HL-60/S4 (cell line): ENCODE results near the gene CFAP251.
"Not testable (repeated sequence)": the region's sequence is repeated elsewhere in the genome, so short reads cannot be mapped to it uniquely, and the experiment has no call there.

Experiments used
- in situ Hi-C: fragments of 300-500 bp; cut with MboI; formaldehyde crosslinking; loops from 2 replicates; pipeline ENCODE4 v1.14.3; 2022; ENCODE audit warnings: low sequenced_read_pairs

Gene CFAP251

GRCh38 chr12:121905746-121906145, 12.6 kb upstream of the CFAP251 start:
- in situ Hi-C loops: no loop called here

- in situ Hi-C loops: no loop called here
Measured at GRCh38 chr12:121908702-121909101, 9.7 kb upstream of the CFAP251 start.

- in situ Hi-C loops: no loop called here
Measured at GRCh38 chr12:121911824-121912585, 6.4 kb upstream of the CFAP251 start.

GRCh38 chr12:121915841-121916321, 2.5 kb upstream of the CFAP251 start:
- in situ Hi-C loops: no loop called here

GRCh38 chr12:121916719-121917118, 1.7 kb upstream of the CFAP251 start:
- in situ Hi-C loops: no loop called here

- in situ Hi-C loops: no loop called here
Measured at GRCh38 chr12:121918679-121919038, 267 bp downstream of the CFAP251 start.

GRCh38 chr12:121921066-121921465, 2.7 kb downstream of the CFAP251 start:
- in situ Hi-C loops: no loop called here

- in situ Hi-C loops: no loop called here
Measured at GRCh38 chr12:121925358-121925695, 6.9 kb downstream of the CFAP251 start.

- in situ Hi-C loops: no loop called here
Measured at GRCh38 chr12:121926874-121927706, 8.7 kb downstream of the CFAP251 start.

- in situ Hi-C loops: no loop called here
Measured at GRCh38 chr12:121927813-121928212, 9.4 kb downstream of the CFAP251 start.

GRCh38 chr12:121929545-121929944, 11.2 kb downstream of the CFAP251 start:
- in situ Hi-C loops: not testable (repeated sequence)

GRCh38 chr12:121930862-121931261, 12.5 kb downstream of the CFAP251 start:
- in situ Hi-C loops: no loop called here

GRCh38 chr12:121932176-121932536, 13.8 kb downstream of the CFAP251 start:
- in situ Hi-C loops: no loop called here

GRCh38 chr12:121932914-121933521, 14.6 kb downstream of the CFAP251 start:
- in situ Hi-C loops: no loop called here

GRCh38 chr12:121933522-121934308, 15.3 kb downstream of the CFAP251 start:
- in situ Hi-C loops: no loop called here

- in situ Hi-C loops: no loop called here
Measured at GRCh38 chr12:121934309-121934664, 15.9 kb downstream of the CFAP251 start.

GRCh38 chr12:121937654-121938053, 19.3 kb downstream of the CFAP251 start:
- in situ Hi-C loops: no loop called here

GRCh38 chr12:121939186-121939585, 20.8 kb downstream of the CFAP251 start:
- in situ Hi-C loops: no loop called here

GRCh38 chr12:121939992-121940766, 21.8 kb downstream of the CFAP251 start:
- in situ Hi-C loops: no loop called here

GRCh38 chr12:121942145-121942718, 23.8 kb downstream of the CFAP251 start:
- in situ Hi-C loops: no loop called here
